ENCODE measurements around the gene VTN.

VTN gene

GRCh38 chr17:28402844-28403243 lies 32.7 kb upstream of the VTN start:
- no peak for DNase-seq (ENCODE audit: low read depth)
- H3K4me3 ChIP-seq (ENCODE audit: low read length): no peak overlapping the region
- TF ChIP-seq, protein P1, sequence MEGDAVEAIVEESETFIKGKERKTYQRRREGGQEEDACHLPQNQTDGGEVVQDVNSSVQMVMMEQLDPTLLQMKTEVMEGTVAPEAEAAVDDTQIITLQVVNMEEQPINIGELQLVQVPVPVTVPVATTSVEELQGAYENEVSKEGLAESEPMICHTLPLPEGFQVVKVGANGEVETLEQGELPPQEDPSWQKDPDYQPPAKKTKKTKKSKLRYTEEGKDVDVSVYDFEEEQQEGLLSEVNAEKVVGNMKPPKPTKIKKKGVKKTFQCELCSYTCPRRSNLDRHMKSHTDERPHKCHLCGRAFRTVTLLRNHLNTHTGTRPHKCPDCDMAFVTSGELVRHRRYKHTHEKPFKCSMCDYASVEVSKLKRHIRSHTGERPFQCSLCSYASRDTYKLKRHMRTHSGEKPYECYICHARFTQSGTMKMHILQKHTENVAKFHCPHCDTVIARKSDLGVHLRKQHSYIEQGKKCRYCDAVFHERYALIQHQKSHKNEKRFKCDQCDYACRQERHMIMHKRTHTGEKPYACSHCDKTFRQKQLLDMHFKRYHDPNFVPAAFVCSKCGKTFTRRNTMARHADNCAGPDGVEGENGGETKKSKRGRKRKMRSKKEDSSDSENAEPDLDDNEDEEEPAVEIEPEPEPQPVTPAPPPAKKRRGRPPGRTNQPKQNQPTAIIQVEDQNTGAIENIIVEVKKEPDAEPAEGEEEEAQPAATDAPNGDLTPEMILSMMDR (conservative IDR thresholded peaks at IDR 0.05; ENCODE audit: low read depth, low read length): no peak

- TF ChIP-seq, protein P1 (conservative IDR thresholded peaks at IDR 0.05; ENCODE audit: low read depth, low read length): no peak
- no peak for DNase-seq (ENCODE audit: low read depth)
- H3K4me3 ChIP-seq (ENCODE audit: low read length): no peak overlapping the region
Observed at GRCh38 chr17:28402224-28402630, 32.1 kb upstream of the VTN start.

DNA sequence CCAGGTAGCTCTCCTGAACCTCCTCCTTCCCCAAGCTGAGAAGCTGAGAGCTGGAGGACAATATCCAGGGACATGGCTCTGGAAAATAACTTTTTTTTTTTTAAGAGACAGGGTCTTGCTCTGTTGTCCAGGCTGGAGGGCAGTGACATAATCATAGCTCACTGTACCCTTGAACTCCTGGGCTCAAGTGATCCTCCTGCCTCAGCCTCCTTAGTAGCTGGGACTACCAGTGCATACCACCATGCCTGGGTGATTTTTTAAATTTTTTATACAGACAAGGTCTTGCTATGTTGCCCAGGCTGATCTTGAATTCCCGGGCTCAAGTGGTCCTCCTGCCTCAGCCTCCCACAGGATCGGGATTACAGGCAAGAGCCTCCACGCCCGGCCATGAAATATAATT lies 29.7 kb upstream of the VTN start:
- no peak for DNase-seq (ENCODE audit: low read depth)
- no peak overlapping the region for H3K4me3 ChIP-seq (ENCODE audit: low read length)
- TF ChIP-seq, protein P1 (conservative IDR thresholded peaks at IDR 0.05; ENCODE audit: low read depth, low read length): no peak

GRCh38 chr17:28398280-28398981 lies 28.3 kb upstream of the VTN start:
- TF ChIP-seq, protein P1 (conservative IDR thresholded peaks at IDR 0.05; ENCODE audit: low read depth, low read length): no peak
- DNase-seq (ENCODE audit: low read depth): no peak

GRCh38 chr17:28397687-28398279 lies 27.7 kb upstream of the VTN start:
- no peak overlapping the region for H3K4me3 ChIP-seq (ENCODE audit: low read length)
- TF ChIP-seq, protein P1 (conservative IDR thresholded peaks at IDR 0.05; ENCODE audit: low read depth, low read length): no peak
- DNase-seq (ENCODE audit: low read depth): no peak

More at GRCh38 chr17:28398280-28398981, 28.3 kb upstream of the VTN start:
- no peak overlapping the region for H3K4me3 ChIP-seq (ENCODE audit: low read length)

DNA sequence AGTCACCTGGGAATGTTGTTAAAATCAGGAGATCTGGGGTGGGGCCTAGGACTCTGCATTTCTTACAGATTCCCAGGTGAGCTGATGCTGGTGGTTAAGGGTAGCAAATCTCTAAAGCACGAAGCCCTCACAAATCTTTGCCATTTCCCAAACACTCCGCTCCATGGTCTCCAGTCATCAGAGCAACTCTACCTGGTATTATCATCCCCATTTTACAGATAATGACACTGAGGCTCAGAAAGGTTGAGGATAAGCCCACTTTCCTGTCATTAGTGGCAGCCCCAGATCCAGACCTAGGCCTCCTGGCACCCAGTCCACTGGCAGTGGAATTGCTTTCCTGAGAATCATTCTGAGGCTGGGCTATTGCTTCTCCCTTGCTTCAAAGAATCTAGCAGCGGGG lies 27.2 kb upstream of the VTN start:
- TF ChIP-seq, protein P1 (conservative IDR thresholded peaks at IDR 0.05; ENCODE audit: low read depth, low read length): no peak

More for the DNA sequence above, 27.2 kb upstream of the VTN start:
- no peak for DNase-seq (ENCODE audit: low read depth)
- H3K4me3 ChIP-seq (ENCODE audit: low read length): no peak overlapping the region
